Omental fat pad (tissue), 4 donors: ENCODE measurements around the gene CD207. TPM values are rescaled to one million over a fixed set of nuclear protein-coding genes. Genes with fewer than 3 reads are reported as not detected.
"Not testable (repeated sequence)": the region's sequence is repeated elsewhere in the genome, so short reads cannot be mapped to it uniquely, and the experiment has no call there.

Source experiments
- ATAC-seq: fragments of 150-250 bp; one replicate; pipeline ENCODE4 v1.9.1; 2016; ENCODE audit warnings: mild to moderate bottlenecking, moderate library complexity; ENCODE audit not compliant: low FRiP score
- DNase-seq: peaks from one replicate; pipeline ENCODE4 v3.0.0-alpha.2; 2019; ENCODE audit warnings: low spot score
- CTCF ChIP-seq, 3 donors: fragments of 450-650 bp; IDR thresholded peaks; one replicate each; pipeline ENCODE4 v1.5.1; 2016 to 2017; ENCODE audit warnings: antibody characterized with exemption in 3 of 3, mild to moderate bottlenecking in 3 of 3, moderate library complexity in 2 of 3
- total RNA-seq, 4 donors: library from RNA; depleted of rRNA; stranded (reverse); fragments of >200 nt; gene quantifications; one replicate each; pipeline ENCODE4 v1.1.0, GENCODE V29; 2016

Gene CD207
- total RNA-seq, 4 donors from 2014 or later: 0.28 to 0.47 TPM; not detected in 2

- TF ChIP-seq CTCF (IDR thresholded peaks at IDR 0.05): no peak
- DNase-seq: no peak
- no peak for ATAC-seq
These were observed 28.4 kb downstream of the CD207 start for GRCh38 chr2:70807102-70807827.

GRCh38 chr2:70806620-70807019 is 29.0 kb downstream of the CD207 start:
- ATAC-seq (no peak), DNase-seq (no peak)
- TF ChIP-seq CTCF (IDR thresholded peaks at IDR 0.05): no peak

GRCh38 chr2:70806013-70806412 is 29.6 kb downstream of the CD207 start:
- TF ChIP-seq CTCF (IDR thresholded peaks at IDR 0.05): no peak
- DNase-seq (no peak), ATAC-seq (no peak)

GRCh38 chr2:70801607-70802263 is 33.9 kb downstream of the CD207 start:
- DNase-seq: no peak
- no peak for ATAC-seq
- TF ChIP-seq CTCF (IDR thresholded peaks at IDR 0.05): no peak

GRCh38 chr2:70799706-70800105 is 35.9 kb downstream of the CD207 start:
- no peak for ATAC-seq
- no peak for DNase-seq
- TF ChIP-seq CTCF (IDR thresholded peaks at IDR 0.05): no peak

GRCh38 chr2:70797996-70798395 is 37.6 kb downstream of the CD207 start:
- ATAC-seq, DNase-seq: not testable (repeated sequence)

- ATAC-seq: no peak
- no peak for DNase-seq
- TF ChIP-seq CTCF (IDR thresholded peaks at IDR 0.05): no peak
These were observed 38.1 kb downstream of the CD207 start for GRCh38 chr2:70797506-70797905.
